ENCODE measurements around the gene CHMP4B. TPM values are rescaled to one million over a fixed set of nuclear protein-coding genes. Genes with fewer than 3 reads are reported as not detected.

CHMP4B gene
- total RNA-seq, 1 experiment from 2014 or later: 72.5 TPM

DNA sequence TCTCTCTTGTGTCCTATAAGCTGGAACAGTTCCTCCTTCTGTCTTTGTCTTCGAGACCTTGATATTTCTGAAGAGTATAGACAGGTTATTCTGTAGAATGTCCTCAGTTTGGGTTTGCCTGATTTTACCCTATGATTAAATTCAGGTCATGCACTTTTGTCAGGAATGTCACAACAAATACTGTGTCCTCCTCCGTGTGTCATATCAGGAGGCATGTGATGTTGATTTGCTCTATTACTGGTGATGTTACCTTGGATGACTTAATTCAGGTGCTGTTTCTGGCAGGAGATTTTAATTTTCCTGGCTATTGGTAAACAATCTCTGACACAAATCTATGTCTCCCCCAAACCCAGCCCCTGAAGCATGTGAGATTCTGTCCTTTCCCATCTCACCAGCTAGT is 33.3 kb upstream of the CHMP4B start (continued):
- TF ChIP-seq, protein P1, sequence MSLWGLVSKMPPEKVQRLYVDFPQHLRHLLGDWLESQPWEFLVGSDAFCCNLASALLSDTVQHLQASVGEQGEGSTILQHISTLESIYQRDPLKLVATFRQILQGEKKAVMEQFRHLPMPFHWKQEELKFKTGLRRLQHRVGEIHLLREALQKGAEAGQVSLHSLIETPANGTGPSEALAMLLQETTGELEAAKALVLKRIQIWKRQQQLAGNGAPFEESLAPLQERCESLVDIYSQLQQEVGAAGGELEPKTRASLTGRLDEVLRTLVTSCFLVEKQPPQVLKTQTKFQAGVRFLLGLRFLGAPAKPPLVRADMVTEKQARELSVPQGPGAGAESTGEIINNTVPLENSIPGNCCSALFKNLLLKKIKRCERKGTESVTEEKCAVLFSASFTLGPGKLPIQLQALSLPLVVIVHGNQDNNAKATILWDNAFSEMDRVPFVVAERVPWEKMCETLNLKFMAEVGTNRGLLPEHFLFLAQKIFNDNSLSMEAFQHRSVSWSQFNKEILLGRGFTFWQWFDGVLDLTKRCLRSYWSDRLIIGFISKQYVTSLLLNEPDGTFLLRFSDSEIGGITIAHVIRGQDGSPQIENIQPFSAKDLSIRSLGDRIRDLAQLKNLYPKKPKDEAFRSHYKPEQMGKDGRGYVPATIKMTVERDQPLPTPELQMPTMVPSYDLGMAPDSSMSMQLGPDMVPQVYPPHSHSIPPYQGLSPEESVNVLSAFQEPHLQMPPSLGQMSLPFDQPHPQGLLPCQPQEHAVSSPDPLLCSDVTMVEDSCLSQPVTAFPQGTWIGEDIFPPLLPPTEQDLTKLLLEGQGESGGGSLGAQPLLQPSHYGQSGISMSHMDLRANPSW (CRISPR knock-in tag; conservative IDR thresholded peaks at IDR 0.05; ENCODE audit: low read depth): no peak
- TF ChIP-seq SP1 (CRISPR knock-in tag; conservative IDR thresholded peaks at IDR 0.05) (no peak), FOXP4 (CRISPR knock-in tag; IDR thresholded peaks at IDR 0.05) (no peak), PREB (CRISPR knock-in tag; IDR thresholded peaks at IDR 0.05; ENCODE audit: borderline replicate concordance) (no peak), GTF2I (CRISPR knock-in tag; conservative IDR thresholded peaks at IDR 0.05) (no peak), NFE2L1 (CRISPR knock-in tag; IDR thresholded peaks at IDR 0.05) (no peak)
- TF ChIP-seq, protein P2, sequence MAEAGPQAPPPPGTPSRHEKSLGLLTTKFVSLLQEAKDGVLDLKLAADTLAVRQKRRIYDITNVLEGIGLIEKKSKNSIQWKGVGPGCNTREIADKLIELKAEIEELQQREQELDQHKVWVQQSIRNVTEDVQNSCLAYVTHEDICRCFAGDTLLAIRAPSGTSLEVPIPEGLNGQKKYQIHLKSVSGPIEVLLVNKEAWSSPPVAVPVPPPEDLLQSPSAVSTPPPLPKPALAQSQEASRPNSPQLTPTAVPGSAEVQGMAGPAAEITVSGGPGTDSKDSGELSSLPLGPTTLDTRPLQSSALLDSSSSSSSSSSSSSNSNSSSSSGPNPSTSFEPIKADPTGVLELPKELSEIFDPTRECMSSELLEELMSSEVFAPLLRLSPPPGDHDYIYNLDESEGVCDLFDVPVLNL (CRISPR knock-in tag; IDR thresholded peaks at IDR 0.05; ENCODE audit: borderline replicate concordance, low read depth): no peak
- TF ChIP-seq, protein P3, sequence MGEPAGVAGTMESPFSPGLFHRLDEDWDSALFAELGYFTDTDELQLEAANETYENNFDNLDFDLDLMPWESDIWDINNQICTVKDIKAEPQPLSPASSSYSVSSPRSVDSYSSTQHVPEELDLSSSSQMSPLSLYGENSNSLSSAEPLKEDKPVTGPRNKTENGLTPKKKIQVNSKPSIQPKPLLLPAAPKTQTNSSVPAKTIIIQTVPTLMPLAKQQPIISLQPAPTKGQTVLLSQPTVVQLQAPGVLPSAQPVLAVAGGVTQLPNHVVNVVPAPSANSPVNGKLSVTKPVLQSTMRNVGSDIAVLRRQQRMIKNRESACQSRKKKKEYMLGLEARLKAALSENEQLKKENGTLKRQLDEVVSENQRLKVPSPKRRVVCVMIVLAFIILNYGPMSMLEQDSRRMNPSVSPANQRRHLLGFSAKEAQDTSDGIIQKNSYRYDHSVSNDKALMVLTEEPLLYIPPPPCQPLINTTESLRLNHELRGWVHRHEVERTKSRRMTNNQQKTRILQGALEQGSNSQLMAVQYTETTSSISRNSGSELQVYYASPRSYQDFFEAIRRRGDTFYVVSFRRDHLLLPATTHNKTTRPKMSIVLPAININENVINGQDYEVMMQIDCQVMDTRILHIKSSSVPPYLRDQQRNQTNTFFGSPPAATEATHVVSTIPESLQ (CRISPR knock-in tag; IDR thresholded peaks at IDR 0.05): no peak

- Mint-ChIP-seq H3K9me3 (no peaks in the 10 kb centered on the region), H3K27ac (no peak overlapping the region; the same call in 1 of the 2 replicates), H3K27me3 (ENCODE audit: low read depth) (no peaks in the 10 kb centered on the region), H3K36me3 (peaks cover 3% of the 10 kb centered on the region; the same call in 1 of the 2 replicates), H3K4me1 (0 out of 2 replicates have a peak, but pooled peaks cover 4% of the 10 kb centered on the region), H3K4me3 (no peak overlapping the region)
- ATAC-seq (no peak), DNase-seq (ENCODE audit: low spot score) (no peak)
- POLR2A ChIA-PET: interaction anchor here (0.6 kb wide), 1 partner anchor 37 kb away, joined by 5 read pairs; no protein-coding TSS in a partner anchor
- CTCF ChIA-PET: interaction anchor here (0.6 kb wide), 1 partner anchor 482 kb away, joined by 3 read pairs; no protein-coding TSS in a partner anchor
- no peak for TF ChIP-seq ZNF423 (CRISPR knock-in tag; IDR thresholded peaks at IDR 0.05)
- TF ChIP-seq, protein P4, sequence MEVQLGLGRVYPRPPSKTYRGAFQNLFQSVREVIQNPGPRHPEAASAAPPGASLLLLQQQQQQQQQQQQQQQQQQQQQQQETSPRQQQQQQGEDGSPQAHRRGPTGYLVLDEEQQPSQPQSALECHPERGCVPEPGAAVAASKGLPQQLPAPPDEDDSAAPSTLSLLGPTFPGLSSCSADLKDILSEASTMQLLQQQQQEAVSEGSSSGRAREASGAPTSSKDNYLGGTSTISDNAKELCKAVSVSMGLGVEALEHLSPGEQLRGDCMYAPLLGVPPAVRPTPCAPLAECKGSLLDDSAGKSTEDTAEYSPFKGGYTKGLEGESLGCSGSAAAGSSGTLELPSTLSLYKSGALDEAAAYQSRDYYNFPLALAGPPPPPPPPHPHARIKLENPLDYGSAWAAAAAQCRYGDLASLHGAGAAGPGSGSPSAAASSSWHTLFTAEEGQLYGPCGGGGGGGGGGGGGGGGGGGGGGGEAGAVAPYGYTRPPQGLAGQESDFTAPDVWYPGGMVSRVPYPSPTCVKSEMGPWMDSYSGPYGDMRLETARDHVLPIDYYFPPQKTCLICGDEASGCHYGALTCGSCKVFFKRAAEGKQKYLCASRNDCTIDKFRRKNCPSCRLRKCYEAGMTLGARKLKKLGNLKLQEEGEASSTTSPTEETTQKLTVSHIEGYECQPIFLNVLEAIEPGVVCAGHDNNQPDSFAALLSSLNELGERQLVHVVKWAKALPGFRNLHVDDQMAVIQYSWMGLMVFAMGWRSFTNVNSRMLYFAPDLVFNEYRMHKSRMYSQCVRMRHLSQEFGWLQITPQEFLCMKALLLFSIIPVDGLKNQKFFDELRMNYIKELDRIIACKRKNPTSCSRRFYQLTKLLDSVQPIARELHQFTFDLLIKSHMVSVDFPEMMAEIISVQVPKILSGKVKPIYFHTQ (CRISPR knock-in tag; IDR thresholded peaks at IDR 0.05): no peak
- TF ChIP-seq RORB (CRISPR knock-in tag; IDR thresholded peaks at IDR 0.05): no peak
- no peak for TF ChIP-seq JUN (CRISPR knock-in tag; IDR thresholded peaks at IDR 0.05)
- no peak for TF ChIP-seq SOX15 (CRISPR knock-in tag; IDR thresholded peaks at IDR 0.05)
- TF ChIP-seq ATF3 (CRISPR knock-in tag; conservative IDR thresholded peaks at IDR 0.05): no peak
- no peak for TF ChIP-seq EMX1 (CRISPR knock-in tag; IDR thresholded peaks at IDR 0.05)
- TF ChIP-seq, protein P5, sequence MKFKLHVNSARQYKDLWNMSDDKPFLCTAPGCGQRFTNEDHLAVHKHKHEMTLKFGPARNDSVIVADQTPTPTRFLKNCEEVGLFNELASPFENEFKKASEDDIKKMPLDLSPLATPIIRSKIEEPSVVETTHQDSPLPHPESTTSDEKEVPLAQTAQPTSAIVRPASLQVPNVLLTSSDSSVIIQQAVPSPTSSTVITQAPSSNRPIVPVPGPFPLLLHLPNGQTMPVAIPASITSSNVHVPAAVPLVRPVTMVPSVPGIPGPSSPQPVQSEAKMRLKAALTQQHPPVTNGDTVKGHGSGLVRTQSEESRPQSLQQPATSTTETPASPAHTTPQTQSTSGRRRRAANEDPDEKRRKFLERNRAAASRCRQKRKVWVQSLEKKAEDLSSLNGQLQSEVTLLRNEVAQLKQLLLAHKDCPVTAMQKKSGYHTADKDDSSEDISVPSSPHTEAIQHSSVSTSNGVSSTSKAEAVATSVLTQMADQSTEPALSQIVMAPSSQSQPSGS (CRISPR knock-in tag; IDR thresholded peaks at IDR 0.05; ENCODE audit: borderline replicate concordance, low read depth): no peak
- TF ChIP-seq, protein P2 (CRISPR knock-in tag; IDR thresholded peaks at IDR 0.05; ENCODE audit: borderline replicate concordance, low read depth): no peak
- no peak for TF ChIP-seq CREB1 (CRISPR knock-in tag; IDR thresholded peaks at IDR 0.05)
- no peak for TF ChIP-seq FOXJ3 (CRISPR knock-in tag; IDR thresholded peaks at IDR 0.05; ENCODE audit: borderline replicate concordance)
- no peak for TF ChIP-seq TP53 (CRISPR knock-in tag; IDR thresholded peaks at IDR 0.05)
- no peak for TF ChIP-seq OVOL2 (CRISPR knock-in tag; IDR thresholded peaks at IDR 0.05; ENCODE audit: borderline replicate concordance)
- no peak for TF ChIP-seq NFYB (CRISPR knock-in tag; conservative IDR thresholded peaks at IDR 0.05; ENCODE audit: low read depth)
- no peak for TF ChIP-seq KAT7 (CRISPR knock-in tag; IDR thresholded peaks at IDR 0.05; ENCODE audit: borderline replicate concordance)
Measured at GRCh38 chr20:33781133-33781532, 30.0 kb upstream of the CHMP4B start.
